GM12874 (cell line): ENCODE results near the gene KRT3.

Experiments
- CTCF ChIP-seq: IDR thresholded peaks from 2 replicates; pipeline ENCODE4 v1.5.1; 2011; ENCODE audit warnings: low read depth, mild to moderate bottlenecking, control low read depth, low read length, moderate library complexity; ENCODE audit not compliant: insufficient read depth

Gene KRT3

DNA sequence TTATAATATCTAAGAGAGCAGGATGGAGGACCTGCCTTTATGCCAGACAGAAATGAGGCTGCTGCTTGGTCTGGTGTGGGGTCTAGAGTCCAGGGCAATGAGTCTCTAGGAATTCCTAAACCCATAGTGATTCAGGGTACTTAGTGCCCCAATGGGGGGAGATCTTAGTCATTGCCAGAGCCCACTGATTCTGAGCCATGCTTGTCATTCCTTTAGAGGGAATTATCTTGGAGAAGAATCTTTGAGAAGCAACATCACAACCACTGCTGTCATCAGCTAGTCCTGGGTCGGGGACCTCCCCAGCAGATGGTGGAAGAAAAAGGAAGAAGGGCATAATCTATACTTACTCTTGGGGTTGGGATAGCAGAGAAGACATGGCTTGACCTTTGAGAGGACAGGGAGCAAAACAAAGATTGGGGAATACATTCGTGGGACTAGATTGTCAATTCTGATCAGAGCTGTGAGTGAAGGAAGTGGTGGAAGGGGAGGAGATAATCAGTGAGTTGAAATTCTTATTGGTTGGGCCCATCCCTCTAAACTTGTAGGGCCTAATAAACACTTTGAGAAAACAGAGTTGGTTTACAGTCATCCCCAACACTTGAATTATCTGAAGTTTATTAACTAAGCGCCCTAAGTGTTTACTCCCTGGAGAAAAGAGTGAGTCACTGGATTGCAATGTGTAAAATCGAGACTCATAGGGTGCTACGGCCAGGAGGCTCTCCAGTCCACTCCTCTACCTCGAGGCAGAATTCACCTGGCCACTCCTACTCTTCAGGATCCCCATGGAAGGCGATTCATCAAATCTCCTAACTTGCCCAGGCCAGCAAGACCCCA is 3.0 kb upstream of the KRT3 start:
- TF ChIP-seq CTCF: no peak

GRCh38 chr12:52798003-52798670 is 2.2 kb upstream of the KRT3 start:
- TF ChIP-seq CTCF: no peak

DNA sequence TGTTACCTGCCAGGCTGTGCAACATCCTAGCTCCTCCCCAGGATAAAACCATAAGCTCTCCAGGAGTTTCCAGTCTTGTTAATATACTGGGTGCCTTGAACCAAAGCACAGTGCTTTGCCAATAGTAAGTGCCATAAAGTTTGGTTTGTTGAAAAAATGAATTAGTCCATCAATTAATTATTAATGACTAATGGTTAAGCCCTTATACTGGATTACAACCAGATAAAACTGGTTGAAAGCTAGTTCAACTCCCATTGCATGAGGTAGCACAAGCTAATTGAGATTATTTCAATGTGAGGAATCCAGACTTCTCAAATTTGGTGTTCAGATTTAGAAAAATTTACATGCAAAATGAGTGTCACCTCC is 1.6 kb upstream of the KRT3 start:
- TF ChIP-seq CTCF: no peak

DNA sequence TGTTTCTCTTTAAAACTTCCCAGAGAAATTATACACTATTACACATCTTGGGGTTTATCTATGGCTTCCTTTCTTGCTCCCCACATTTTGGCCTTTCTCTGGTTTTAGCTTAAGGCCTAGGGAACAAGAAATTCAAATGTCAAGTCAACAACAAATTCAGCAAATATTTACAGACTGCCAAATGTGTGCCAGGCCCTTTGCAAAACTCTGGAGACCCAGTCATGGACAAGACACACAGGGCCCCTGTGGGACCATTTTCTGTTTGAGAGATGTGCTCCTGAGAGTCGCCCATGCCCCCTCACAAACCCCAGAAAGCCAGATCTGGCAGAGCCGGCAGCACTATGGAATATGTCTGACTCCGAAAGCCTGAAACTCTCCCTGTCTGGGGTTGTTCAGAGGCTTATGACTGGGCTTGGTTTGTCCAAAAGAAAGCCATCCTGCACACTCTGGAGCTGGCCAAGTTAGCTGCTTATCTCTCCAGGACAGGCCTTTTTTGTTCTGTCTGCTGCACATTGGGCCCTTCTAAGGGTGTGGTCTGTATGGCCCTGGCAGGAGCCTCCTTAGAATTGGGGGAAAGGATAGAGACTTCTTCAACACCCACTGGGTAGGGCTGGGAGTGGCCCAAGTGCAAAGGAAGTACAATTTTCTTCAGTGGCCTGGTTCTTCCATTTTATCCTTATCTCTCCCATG is 1.1 kb upstream of the KRT3 start:
- TF ChIP-seq CTCF: no peak

DNA sequence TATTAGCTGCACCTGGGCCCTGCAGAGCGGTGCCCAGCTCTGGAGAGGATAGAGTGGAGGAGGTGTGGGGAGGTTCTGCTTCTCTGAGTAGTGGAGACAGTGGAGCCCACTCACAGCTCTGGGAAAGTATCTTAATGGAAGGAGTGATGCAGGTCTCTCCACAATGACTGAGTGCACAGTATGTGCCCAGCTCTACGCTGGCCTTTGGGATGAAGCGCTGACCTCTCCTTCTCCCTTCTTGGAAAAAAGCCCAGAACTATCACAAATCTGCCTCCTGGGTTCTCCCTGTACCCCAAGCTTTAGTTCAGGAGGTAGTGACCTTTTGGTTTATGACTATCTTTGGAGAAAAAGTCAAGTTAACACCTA is 495 bp upstream of the KRT3 start:
- no peak for TF ChIP-seq CTCF

GRCh38 chr12:52794479-52795331 is 1.2 kb downstream of the KRT3 start:
- TF ChIP-seq CTCF: no peak
